Measurements from ENCODE around the gene POLK.
"Not testable (repeated sequence)": the region's sequence is repeated elsewhere in the genome, so short reads cannot be mapped to it uniquely, and the experiment has no call there.

The POLK gene

GRCh38 chr5:75522542-75522941 is 10.9 kb downstream of the POLK start:
- no peak overlapping the region for H3K27ac ChIP-seq
- TF ChIP-seq, protein P1, sequence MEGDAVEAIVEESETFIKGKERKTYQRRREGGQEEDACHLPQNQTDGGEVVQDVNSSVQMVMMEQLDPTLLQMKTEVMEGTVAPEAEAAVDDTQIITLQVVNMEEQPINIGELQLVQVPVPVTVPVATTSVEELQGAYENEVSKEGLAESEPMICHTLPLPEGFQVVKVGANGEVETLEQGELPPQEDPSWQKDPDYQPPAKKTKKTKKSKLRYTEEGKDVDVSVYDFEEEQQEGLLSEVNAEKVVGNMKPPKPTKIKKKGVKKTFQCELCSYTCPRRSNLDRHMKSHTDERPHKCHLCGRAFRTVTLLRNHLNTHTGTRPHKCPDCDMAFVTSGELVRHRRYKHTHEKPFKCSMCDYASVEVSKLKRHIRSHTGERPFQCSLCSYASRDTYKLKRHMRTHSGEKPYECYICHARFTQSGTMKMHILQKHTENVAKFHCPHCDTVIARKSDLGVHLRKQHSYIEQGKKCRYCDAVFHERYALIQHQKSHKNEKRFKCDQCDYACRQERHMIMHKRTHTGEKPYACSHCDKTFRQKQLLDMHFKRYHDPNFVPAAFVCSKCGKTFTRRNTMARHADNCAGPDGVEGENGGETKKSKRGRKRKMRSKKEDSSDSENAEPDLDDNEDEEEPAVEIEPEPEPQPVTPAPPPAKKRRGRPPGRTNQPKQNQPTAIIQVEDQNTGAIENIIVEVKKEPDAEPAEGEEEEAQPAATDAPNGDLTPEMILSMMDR (conservative IDR thresholded peaks at IDR 0.05), result no peak

- TF ChIP-seq, protein P1 (conservative IDR thresholded peaks at IDR 0.05), result no peak
- H3K27ac ChIP-seq, result no peak overlapping the region
Measured at GRCh38 chr5:75523275-75523674, 11.6 kb downstream of the POLK start.

DNA sequence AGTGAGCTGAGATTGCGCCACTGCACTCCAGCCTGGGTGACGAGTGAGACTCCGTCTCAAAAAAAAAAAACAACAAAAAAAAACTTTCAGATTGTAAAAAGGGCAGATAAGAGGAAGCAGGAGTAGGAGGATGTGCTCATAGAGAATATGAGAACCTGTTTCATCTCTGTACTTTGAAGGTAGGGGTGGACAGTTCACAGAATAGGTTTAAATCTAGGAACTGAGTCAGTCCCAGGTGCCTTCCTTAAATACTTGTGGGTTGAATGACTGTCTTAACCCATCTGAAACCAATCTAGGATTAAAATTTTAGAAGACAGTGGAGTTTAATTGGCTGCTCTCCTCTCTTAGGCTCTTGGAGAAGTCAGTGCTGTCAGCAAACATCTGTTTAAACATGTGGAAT is 12.4 kb downstream of the POLK start:
- H3K27ac ChIP-seq, result no peak overlapping the region
- TF ChIP-seq, protein P1 (conservative IDR thresholded peaks at IDR 0.05), result no peak

DNA sequence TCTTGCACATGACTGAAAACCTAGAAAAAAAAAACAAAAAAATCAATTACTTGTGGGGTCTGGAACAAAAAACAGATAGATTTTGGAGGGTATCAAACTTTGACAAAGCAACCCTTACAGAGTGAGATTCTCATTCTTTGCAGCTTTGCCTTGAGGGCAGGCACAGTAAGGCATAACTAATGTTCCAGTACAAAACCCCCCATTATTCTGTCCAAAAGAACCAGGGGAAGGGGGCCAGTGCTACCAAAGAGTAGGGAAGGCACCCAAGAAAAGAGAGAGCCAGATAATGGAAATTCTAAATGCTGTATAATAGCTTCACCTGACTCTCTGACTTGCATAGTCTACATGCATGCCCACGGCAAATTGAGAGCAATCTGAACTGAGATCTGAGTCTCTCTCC is 12.9 kb downstream of the POLK start:
- TF ChIP-seq, protein P1 (conservative IDR thresholded peaks at IDR 0.05), result no peak
- H3K27ac ChIP-seq, result no peak overlapping the region

- TF ChIP-seq, protein P1 (conservative IDR thresholded peaks at IDR 0.05), result no peak
- H3K27ac ChIP-seq, result no peak overlapping the region
Measured at GRCh38 chr5:75525344-75525743, 13.7 kb downstream of the POLK start.

DNA sequence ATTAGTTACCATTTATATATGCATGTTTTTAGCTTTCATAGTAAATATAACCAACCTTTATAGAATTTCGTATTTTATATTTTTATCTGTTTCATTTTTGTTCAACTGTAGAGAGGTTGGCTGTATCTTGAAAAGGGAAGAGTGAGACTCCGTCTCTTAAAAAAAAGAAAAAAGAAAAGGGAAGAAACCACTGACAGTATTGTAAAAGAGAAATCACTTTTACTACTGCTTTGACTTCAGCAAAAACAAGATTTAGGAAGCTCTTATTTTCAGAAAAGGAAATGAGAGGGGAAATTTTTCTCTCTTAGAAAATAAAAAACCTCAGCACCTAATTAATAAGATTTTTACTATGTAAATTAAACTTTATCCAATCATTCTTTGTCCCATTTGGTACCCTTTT is 14.4 kb downstream of the POLK start:
- no peak overlapping the region for H3K27ac ChIP-seq
- TF ChIP-seq, protein P1 (conservative IDR thresholded peaks at IDR 0.05), result no peak

DNA sequence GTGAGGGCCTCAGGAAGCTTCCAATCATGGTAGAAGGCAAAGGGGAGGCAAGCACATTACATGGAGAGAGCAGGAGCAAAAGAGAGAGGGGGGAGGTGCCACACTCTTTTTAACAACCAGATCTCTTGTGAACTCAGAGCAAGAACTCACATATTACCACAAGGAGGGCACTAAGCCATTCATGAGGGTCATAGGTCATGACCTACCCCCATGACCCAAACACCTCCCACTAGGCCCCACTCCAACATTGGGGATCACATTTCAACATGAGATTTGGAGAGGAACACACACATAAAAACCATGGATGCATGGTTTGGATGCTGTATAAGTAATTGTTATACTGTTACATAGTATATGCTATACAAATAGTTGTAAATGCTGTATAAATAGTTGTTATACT is 17.5 kb downstream of the POLK start:
- TF ChIP-seq, protein P1 (conservative IDR thresholded peaks at IDR 0.05), result no peak
- H3K27ac ChIP-seq, result no peak overlapping the region

GRCh38 chr5:75532190-75532589 is 20.5 kb downstream of the POLK start:
- no peak overlapping the region for H3K27ac ChIP-seq
- TF ChIP-seq, protein P1 (conservative IDR thresholded peaks at IDR 0.05), result no peak

GRCh38 chr5:75533716-75534115 is 22.0 kb downstream of the POLK start:
- H3K27ac ChIP-seq, result not testable (repeated sequence)
